IMR-90 (cell line): ENCODE data around the gene EPB41L1. TPM values are rescaled to one million over a fixed set of nuclear protein-coding genes. Genes with fewer than 3 reads are reported as not detected.

Experiments
- ATAC-seq: fragments of 200-7000 bp; cut with Tn5 transposase; 2 replicates; pipeline ENCODE4 v1.9.1; 2020; ENCODE audit warnings: low read depth, mild to moderate bottlenecking, moderate library complexity
- BruUV-seq: library from RNA; stranded (reverse); fragments of 400-500 nt; replicated peaks from 2 replicates; lab custom pipeline; 2021; lab: Mats Ljungman, UMichigan
- CTCF ChIA-PET: fragments of 300-600 bp; formaldehyde crosslinking; extraction: SDS; loops from one replicate; lab custom pipeline; 2021; ENCODE audit warnings: antibody characterized with exemption; lab: Yijun Ruan, JAX
- POLR2A ChIA-PET: fragments of 300-600 bp; sonication (Branson Sonifier 250); formaldehyde crosslinking; loops from one replicate; lab custom pipeline; 2022; ENCODE audit warnings: antibody characterized with exemption; ENCODE audit not compliant: unreplicated experiment; lab: Charles Lee
- DNase-seq: peaks from one replicate; pipeline ENCODE4 v3.0.0; 2013
- H2AFZ ChIP-seq: replicated peaks from 2 replicates; pipeline ENCODE3; 2013; ENCODE audit warnings: low read length, mild to moderate bottlenecking; ENCODE audit not compliant: poor library complexity
- H2AK5ac ChIP-seq: 2 replicates; pipeline ENCODE4 v1.6.1; 2013; ENCODE audit warnings: low read depth, low read length, inconsistent platforms
- H2AK9ac ChIP-seq: replicated peaks from 2 replicates; pipeline ENCODE3; 2013; ENCODE audit warnings: mild to moderate bottlenecking, low read depth, low read length, moderate library complexity; ENCODE audit not compliant: poor library complexity
- H2BK120ac ChIP-seq: 2 replicates; pipeline ENCODE4 v1.6.1; 2013; ENCODE audit warnings: low read depth, low read length, inconsistent platforms
- H2BK15ac ChIP-seq: 3 replicates; pipeline ENCODE4 v1.6.1; 2013; ENCODE audit warnings: low read depth, low read length, inconsistent platforms
- H2BK20ac ChIP-seq: 2 replicates; pipeline ENCODE4 v1.6.1; 2013; ENCODE audit warnings: low read depth, mild to moderate bottlenecking, inconsistent platforms, low read length, moderate library complexity
- H2BK5ac ChIP-seq: 2 replicates; pipeline ENCODE4 v1.6.1; 2013; ENCODE audit warnings: mild to moderate bottlenecking, low read depth, low read length, inconsistent platforms; ENCODE audit not compliant: poor library complexity, severe bottlenecking
- H3K14ac ChIP-seq: replicated peaks from 2 replicates; pipeline ENCODE4 v1.6.1; 2013; ENCODE audit warnings: low read depth, low read length, inconsistent platforms
- H3K18ac ChIP-seq: 2 replicates; pipeline ENCODE4 v1.6.1; 2013; ENCODE audit warnings: low read depth, low read length, control low read depth
- H3K23ac ChIP-seq: 2 replicates; pipeline ENCODE4 v1.6.1; 2013; ENCODE audit warnings: low read depth, low read length, inconsistent platforms
- H3K27ac ChIP-seq: 2 replicates; pipeline ENCODE4 v1.5.1; 2013; ENCODE audit warnings: mild to moderate bottlenecking, control low read depth, low read length; ENCODE audit not compliant: insufficient read depth
- H3K27me3 ChIP-seq: 2 replicates; pipeline ENCODE4 v1.6.1; 2013; ENCODE audit warnings: low read length; ENCODE audit not compliant: control insufficient read depth, insufficient read depth
- H3K36me3 ChIP-seq: 2 replicates; pipeline ENCODE4 v1.6.1; 2013; ENCODE audit warnings: low read length, mixed read lengths; ENCODE audit not compliant: control insufficient read depth, insufficient read depth
- H3K4ac ChIP-seq: 2 replicates; pipeline ENCODE4 v1.6.1; 2013; ENCODE audit warnings: low read depth, low read length, inconsistent platforms
- H3K4me1 ChIP-seq: 2 replicates; pipeline ENCODE4 v1.6.1; 2013; ENCODE audit warnings: low read length, mixed read lengths; ENCODE audit not compliant: control insufficient read depth, insufficient read depth
- H3K4me2 ChIP-seq: 2 replicates; pipeline ENCODE4 v1.6.1; 2013; ENCODE audit warnings: low read depth, mild to moderate bottlenecking, control low read depth, low read length, moderate library complexity
- H3K4me3 ChIP-seq: 2 replicates; pipeline ENCODE4 v1.5.1; 2013; ENCODE audit warnings: low read depth, mild to moderate bottlenecking, control low read depth, low read length, moderate library complexity; ENCODE audit not compliant: insufficient read depth
- H3K56ac ChIP-seq: 2 replicates; pipeline ENCODE4 v1.6.1; 2013; ENCODE audit warnings: low read length, inconsistent platforms; ENCODE audit not compliant: insufficient read depth; ENCODE audit errors: extremely low read depth
- H3K79me1 ChIP-seq, 2 experiments: 2 replicates each; pipeline ENCODE4 v1.6.1; 2013; ENCODE audit warnings: low read length in 2 of 2, inconsistent platforms in 1 of 2, low read depth in 1 of 2
- H3K9ac ChIP-seq: 2 replicates; pipeline ENCODE4 v1.6.1; 2013; ENCODE audit warnings: low read depth, low read length, control low read depth
- H3K9me1 ChIP-seq: 2 replicates; pipeline ENCODE4 v1.6.1; 2013; ENCODE audit warnings: low read length, inconsistent platforms; ENCODE audit not compliant: insufficient read depth
- H3K9me3 ChIP-seq: 2 replicates; pipeline ENCODE4 v1.6.1; 2013; ENCODE audit warnings: low read length; ENCODE audit not compliant: control insufficient read depth, insufficient read depth
- H4K20me1 ChIP-seq: 2 replicates; pipeline ENCODE4 v1.6.1; 2013; ENCODE audit warnings: low read length, inconsistent platforms; ENCODE audit not compliant: insufficient read depth
- H4K5ac ChIP-seq: 2 replicates; pipeline ENCODE4 v1.6.1; 2013; ENCODE audit warnings: mild to moderate bottlenecking, low read depth, low read length, control low read depth
- H4K8ac ChIP-seq, 2 experiments: 2 replicates each; pipeline ENCODE4 v1.6.1; 2013; ENCODE audit warnings: low read depth in 2 of 2, low read length in 2 of 2, control low read depth in 1 of 2, inconsistent platforms in 1 of 2
- H4K91ac ChIP-seq: 2 replicates; pipeline ENCODE4 v1.6.1; 2013; ENCODE audit warnings: low read depth, low read length, inconsistent platforms; ENCODE audit not compliant: insufficient read depth
- BHLHE40 ChIP-seq: fragments of 150-350 bp; IDR thresholded peaks from 2 replicates; pipeline ENCODE4 v1.6.1; 2016; ENCODE audit warnings: mild to moderate bottlenecking, low read depth, low read length
- CEBPB ChIP-seq: IDR thresholded peaks from 2 replicates; pipeline ENCODE4 v1.6.1; 2012; ENCODE audit warnings: low read depth, low read length, improper control_type of control experiment
- CHD1 ChIP-seq: IDR thresholded peaks from 2 replicates; pipeline ENCODE4 v1.6.1; 2012; ENCODE audit warnings: low read depth, low read length, improper control_type of control experiment
- RFX5 ChIP-seq: IDR thresholded peaks from 2 replicates; pipeline ENCODE4 v1.8.0; 2012; ENCODE audit warnings: low read depth, mild to moderate bottlenecking, low read length, moderate library complexity
- dilution Hi-C: fragments of 300-500 bp; cut with HindIII; formaldehyde crosslinking; loops from one replicate; pipeline ENCODE4 v1.14.3; 2018; ENCODE audit warnings: low sequenced_read_pairs; ENCODE audit not compliant: unreplicated experiment
- in situ Hi-C: fragments of 300-500 bp; cut with MboI; formaldehyde crosslinking; loops from 3 replicates; pipeline ENCODE4 v1.14.3; 2019; ENCODE audit warnings: low sequenced_read_pairs, inconsistent platforms, mixed read lengths
- intact Hi-C: fragments of 100-400 bp; cut with micrococcal nuclease; formaldehyde crosslinking; loops from 2 replicates; pipeline ENCODE4 v1.10.0; 2022
- polyA plus RNA-seq, 3 experiments: library from polyadenylated mRNA; depleted of rRNA; stranded (reverse); fragments of >200 nt; gene quantifications; 2 replicates each; pipeline ENCODE4 v1.2.3, GENCODE V29; 2012; ENCODE audit warnings: low replicate concordance in 1 of 3
- total RNA-seq: library from RNA; depleted of rRNA; stranded (reverse); fragments of >200 nt; gene quantifications from 2 replicates; pipeline ENCODE4 v1.2.3, GENCODE V29; 2012

Gene EPB41L1
- total and polyA plus RNA-seq, 2 of the 4 experiments (the other 2 are of a cell fraction) = 12.5 to 33.7 TPM

DNA sequence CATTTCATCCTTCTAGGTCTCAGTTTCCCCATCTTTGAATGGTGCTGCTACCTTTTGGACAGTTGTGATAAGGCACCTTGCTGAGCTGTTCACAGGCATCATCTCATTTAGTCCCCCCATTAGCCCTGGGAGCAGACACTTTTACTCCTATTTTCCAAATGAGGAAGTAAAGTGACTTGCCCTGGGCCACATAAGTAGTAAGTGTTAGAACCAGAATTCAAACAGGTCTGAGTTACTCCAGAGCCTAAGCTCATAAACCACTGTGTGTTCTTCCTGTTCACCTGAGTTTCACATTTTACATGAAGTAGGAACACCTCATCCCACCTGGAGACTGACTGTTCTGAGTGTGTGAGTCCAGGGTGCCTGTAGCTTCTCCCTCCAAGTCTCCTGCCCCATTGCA lies 43.5 kb upstream of the EPB41L1 start:
- H3K4me1 ChIP-seq = no peaks in the 10 kb centered on the region
- no peak overlapping the region for H3K18ac ChIP-seq
- dilution Hi-C loops (no loop called here), intact Hi-C loops (no loop called here), in situ Hi-C loops (no loop called here)
- ATAC-seq (no peak), DNase-seq (no peak)
- H3K27ac ChIP-seq = no peak overlapping the region
- H3K36me3 ChIP-seq = no peaks in the 10 kb centered on the region
- H3K14ac ChIP-seq = no peak overlapping the region
- no peak for TF ChIP-seq RFX5
- no peak for TF ChIP-seq CEBPB
- no peak for TF ChIP-seq CHD1
- no peak for TF ChIP-seq BHLHE40
- H3K9me1 ChIP-seq = no peaks in the 10 kb centered on the region
- H4K91ac ChIP-seq = no peak overlapping the region
- H3K4me2 ChIP-seq = no peak overlapping the region
- H2AK9ac ChIP-seq = no peak overlapping the region
- no peak overlapping the region for H4K5ac ChIP-seq
- H3K23ac ChIP-seq = no peak overlapping the region
- H3K56ac ChIP-seq = no peak overlapping the region
- no peak overlapping the region for H2BK20ac ChIP-seq
- H2BK120ac ChIP-seq = no peak overlapping the region
- BruUV-seq = no TSS peak
- ChIA-PET CTCF (interaction anchor here (0.5 kb wide), 1 partner anchor 23 kb away, joined by 8 read pairs; no protein-coding TSS in a partner anchor), POLR2A (no interaction called here)
- no peak overlapping the region for H2AK5ac ChIP-seq
- H3K27me3 ChIP-seq = peaks cover 30% of the 10 kb centered on the region
- no peaks in the 10 kb centered on the region for H4K20me1 ChIP-seq
- H3K4ac ChIP-seq = no peak overlapping the region
- H2BK5ac ChIP-seq = no peak overlapping the region
- H3K79me1 ChIP-seq = no peaks in the 10 kb centered on the region
- H3K9ac ChIP-seq = no peak overlapping the region
- H3K4me3 ChIP-seq = no peak overlapping the region
- no peak overlapping the region for H4K8ac ChIP-seq
- H2BK15ac ChIP-seq = no peak overlapping the region
- no peaks in the 10 kb centered on the region for H3K9me3 ChIP-seq
- H2AFZ ChIP-seq = no peak overlapping the region
